Tibial nerve (tissue), 3 donors: ENCODE measurements around the gene RACK1.

Experiments used
- POLR2A ChIP-seq, 2 donors: fragments of 450-650 bp; IDR thresholded peaks; one replicate each; pipeline ENCODE4 v1.6.1; 2017; ENCODE audit warnings: antibody characterized with exemption in 2 of 2, mild to moderate bottlenecking in 2 of 2, moderate library complexity in 2 of 2
- TF ChIP-seq, protein P1 (sequence below), 5 experiments: fragments of 200-600 bp in 3 of 5; fragments of 450-650 bp in 2 of 5; sonication (generic) in 3 of 5; IDR thresholded peaks; one replicate each; pipeline ENCODE4 v1.5.1; 2016 to 2019; ENCODE audit warnings: antibody characterized with exemption in 5 of 5, mild to moderate bottlenecking in 3 of 5, moderate library complexity in 2 of 5

DNA sequence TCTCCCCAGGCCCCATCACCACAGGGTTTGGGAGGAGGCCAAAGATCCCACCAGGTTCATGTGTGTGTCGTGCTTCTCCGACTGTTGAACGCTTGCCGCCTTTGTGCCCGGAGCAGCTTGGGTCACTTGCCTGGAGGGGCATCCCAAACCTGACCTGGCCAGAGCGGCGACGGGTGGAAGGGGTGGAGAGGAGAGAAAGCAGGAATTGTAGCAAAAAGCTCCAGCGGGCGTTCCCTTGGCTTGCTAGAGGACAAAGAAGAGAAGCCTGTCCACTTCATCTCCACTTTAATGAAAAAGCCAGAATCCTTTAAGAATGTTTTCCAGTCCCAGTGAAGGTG, 23.6 kb downstream of the RACK1 start:
- TF ChIP-seq POLR2A (IDR thresholded peaks at IDR 0.05): no peak
- TF ChIP-seq, protein P1, sequence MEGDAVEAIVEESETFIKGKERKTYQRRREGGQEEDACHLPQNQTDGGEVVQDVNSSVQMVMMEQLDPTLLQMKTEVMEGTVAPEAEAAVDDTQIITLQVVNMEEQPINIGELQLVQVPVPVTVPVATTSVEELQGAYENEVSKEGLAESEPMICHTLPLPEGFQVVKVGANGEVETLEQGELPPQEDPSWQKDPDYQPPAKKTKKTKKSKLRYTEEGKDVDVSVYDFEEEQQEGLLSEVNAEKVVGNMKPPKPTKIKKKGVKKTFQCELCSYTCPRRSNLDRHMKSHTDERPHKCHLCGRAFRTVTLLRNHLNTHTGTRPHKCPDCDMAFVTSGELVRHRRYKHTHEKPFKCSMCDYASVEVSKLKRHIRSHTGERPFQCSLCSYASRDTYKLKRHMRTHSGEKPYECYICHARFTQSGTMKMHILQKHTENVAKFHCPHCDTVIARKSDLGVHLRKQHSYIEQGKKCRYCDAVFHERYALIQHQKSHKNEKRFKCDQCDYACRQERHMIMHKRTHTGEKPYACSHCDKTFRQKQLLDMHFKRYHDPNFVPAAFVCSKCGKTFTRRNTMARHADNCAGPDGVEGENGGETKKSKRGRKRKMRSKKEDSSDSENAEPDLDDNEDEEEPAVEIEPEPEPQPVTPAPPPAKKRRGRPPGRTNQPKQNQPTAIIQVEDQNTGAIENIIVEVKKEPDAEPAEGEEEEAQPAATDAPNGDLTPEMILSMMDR (IDR thresholded peaks at IDR 0.05): no peak
